ENCODE data around the gene TRIM74.
"Not testable (repeated sequence)": the region's sequence is repeated elsewhere in the genome, so short reads cannot be mapped to it uniquely, and the experiment has no call there.

TRIM74 gene

GRCh38 chr7:72968980-72969516, at the start of gene TRIM74:
TSS of gene TRIM74 (minus strand) at chr7:72969466. CDS start at chr7:72966157, 3,309 bp downstream.
- H3K4me3 ChIP-seq (ENCODE audit: insufficient read depth, low read length, poor library complexity, severe bottlenecking); H3K27me3 ChIP-seq (ENCODE audit: low read length); H3K79me2 ChIP-seq (ENCODE audit: insufficient read depth, low read length); H3K9me3 ChIP-seq (ENCODE audit: insufficient read depth, low read length); H3K9me2 ChIP-seq (replicated peaks; ENCODE audit: insufficient read depth, low read length); H3F3A ChIP-seq (ENCODE audit: insufficient read depth); H3K27ac ChIP-seq (ENCODE audit: low read depth, low read length); H3K4me2 ChIP-seq (ENCODE audit: low read depth, low read length, poor library complexity, severe bottlenecking); H3K36me3 ChIP-seq (ENCODE audit: low read length); H4K20me1 ChIP-seq (ENCODE audit: low read depth, low read length); H3K9ac ChIP-seq (ENCODE audit: low read length); H2AFZ ChIP-seq (ENCODE audit: low read depth, low read length, severe bottlenecking): not testable (repeated sequence)

- not testable (repeated sequence) for H4K20me1 ChIP-seq (ENCODE audit: low read depth, low read length); H3K27me3 ChIP-seq (ENCODE audit: low read length); H2AFZ ChIP-seq (ENCODE audit: low read depth, low read length, severe bottlenecking); H3K9me2 ChIP-seq (replicated peaks; ENCODE audit: insufficient read depth, low read length); H3F3A ChIP-seq (ENCODE audit: insufficient read depth); H3K36me3 ChIP-seq (ENCODE audit: low read length); H3K79me2 ChIP-seq (ENCODE audit: insufficient read depth, low read length); H3K9me3 ChIP-seq (ENCODE audit: insufficient read depth, low read length)
- peak overlapping the region; percentile 57; the same call in 1 of the 2 replicates for H3K27ac ChIP-seq (ENCODE audit: low read depth, low read length)
- H3K4me3 ChIP-seq (ENCODE audit: insufficient read depth, low read length, poor library complexity, severe bottlenecking) = peak overlapping the region; percentile 65
- H3K4me2 ChIP-seq (ENCODE audit: low read depth, low read length, poor library complexity, severe bottlenecking) = peak overlapping the region; percentile 87
- peak overlapping the region; percentile 68 for H3K9ac ChIP-seq (ENCODE audit: low read length)
Measured at GRCh38 chr7:73006491-73006890, 37.2 kb upstream of the TRIM74 start.

DNA sequence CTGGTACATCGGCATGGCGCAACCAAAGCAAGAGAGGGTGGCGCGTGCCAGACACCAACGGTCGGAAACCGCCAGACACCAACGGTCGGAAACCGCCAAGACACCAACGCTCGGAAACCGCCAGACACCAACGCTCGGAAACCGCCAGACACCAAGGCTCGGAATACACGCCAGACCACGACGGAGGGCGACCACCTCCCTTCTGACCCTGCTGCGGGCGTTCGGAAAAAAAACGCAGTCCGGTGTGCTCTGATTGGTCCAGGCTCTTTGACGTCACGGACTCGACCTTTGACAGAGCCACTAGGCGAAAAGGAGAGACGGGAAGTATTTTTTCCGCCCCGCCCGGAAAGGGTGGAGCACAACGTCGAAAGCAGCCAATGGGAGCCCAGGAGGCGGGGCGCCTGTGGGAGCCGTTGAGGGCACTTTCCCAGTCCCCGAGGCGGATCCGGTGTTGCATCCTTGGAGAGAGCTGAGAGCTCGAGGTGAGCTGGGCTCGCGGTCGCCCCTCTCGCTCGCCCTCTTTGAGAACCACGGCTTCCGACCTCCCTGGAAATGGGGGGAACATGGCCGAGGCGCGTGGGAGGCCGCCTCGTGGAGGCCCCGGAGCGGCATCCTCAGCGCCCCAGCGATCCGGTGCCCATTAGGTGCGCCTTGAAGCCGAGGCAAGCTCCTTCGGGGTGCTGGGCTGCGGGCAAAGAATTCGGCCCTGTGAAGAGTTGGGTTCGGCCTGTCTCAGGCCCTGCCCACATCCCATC, 36.6 kb upstream of the TRIM74 start:
- H3K9me3 ChIP-seq (ENCODE audit: insufficient read depth, low read length); H3K9me2 ChIP-seq (replicated peaks; ENCODE audit: insufficient read depth, low read length); H2AFZ ChIP-seq (ENCODE audit: low read depth, low read length, severe bottlenecking); H3K36me3 ChIP-seq (ENCODE audit: low read length); H3F3A ChIP-seq (ENCODE audit: insufficient read depth); H3K79me2 ChIP-seq (ENCODE audit: insufficient read depth, low read length); H3K27me3 ChIP-seq (ENCODE audit: low read length); H4K20me1 ChIP-seq (ENCODE audit: low read depth, low read length): not testable (repeated sequence)
- peak overlapping the region; percentile 82 for H3K27ac ChIP-seq (ENCODE audit: low read depth, low read length)
- H3K9ac ChIP-seq (ENCODE audit: low read length) = peak overlapping the region; percentile 68
- H3K4me3 ChIP-seq (ENCODE audit: insufficient read depth, low read length, poor library complexity, severe bottlenecking) = peak overlapping the region; percentile 58
- peak overlapping the region; percentile 30 for H3K4me2 ChIP-seq (ENCODE audit: low read depth, low read length, poor library complexity, severe bottlenecking)

DNA sequence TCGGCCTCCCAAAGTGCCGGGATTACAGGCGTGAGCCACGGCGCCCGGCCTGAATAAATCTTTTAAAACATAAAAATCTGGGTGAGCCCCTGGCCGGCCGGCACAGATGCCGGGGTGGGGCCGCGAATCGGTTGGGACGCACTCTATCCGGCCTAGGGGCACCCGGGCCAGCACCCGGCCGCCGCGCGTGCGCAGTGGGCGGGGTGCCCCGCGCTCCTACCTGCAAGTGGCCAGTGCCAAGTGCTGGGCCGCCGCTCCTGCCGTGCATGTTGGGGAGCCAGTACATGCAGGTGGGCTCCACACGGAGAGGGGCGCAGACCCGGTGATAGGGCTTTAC, 36.1 kb upstream of the TRIM74 start:
- not testable (repeated sequence) for H3K9me3 ChIP-seq (ENCODE audit: insufficient read depth, low read length); H3K79me2 ChIP-seq (ENCODE audit: insufficient read depth, low read length); H3K27me3 ChIP-seq (ENCODE audit: low read length); H3K9me2 ChIP-seq (replicated peaks; ENCODE audit: insufficient read depth, low read length); H3F3A ChIP-seq (ENCODE audit: insufficient read depth); H3K36me3 ChIP-seq (ENCODE audit: low read length); H2AFZ ChIP-seq (ENCODE audit: low read depth, low read length, severe bottlenecking); H4K20me1 ChIP-seq (ENCODE audit: low read depth, low read length)
- Histone ChIP-seq H3K27ac (ENCODE audit: low read depth, low read length) (peak overlapping the region; percentile 82), H3K9ac (ENCODE audit: low read length) (peak overlapping the region; percentile 68), H3K4me3 (ENCODE audit: insufficient read depth, low read length, poor library complexity, severe bottlenecking) (peak overlapping the region; percentile 58), H3K4me2 (ENCODE audit: low read depth, low read length, poor library complexity, severe bottlenecking) (peak overlapping the region; percentile 30)

DNA sequence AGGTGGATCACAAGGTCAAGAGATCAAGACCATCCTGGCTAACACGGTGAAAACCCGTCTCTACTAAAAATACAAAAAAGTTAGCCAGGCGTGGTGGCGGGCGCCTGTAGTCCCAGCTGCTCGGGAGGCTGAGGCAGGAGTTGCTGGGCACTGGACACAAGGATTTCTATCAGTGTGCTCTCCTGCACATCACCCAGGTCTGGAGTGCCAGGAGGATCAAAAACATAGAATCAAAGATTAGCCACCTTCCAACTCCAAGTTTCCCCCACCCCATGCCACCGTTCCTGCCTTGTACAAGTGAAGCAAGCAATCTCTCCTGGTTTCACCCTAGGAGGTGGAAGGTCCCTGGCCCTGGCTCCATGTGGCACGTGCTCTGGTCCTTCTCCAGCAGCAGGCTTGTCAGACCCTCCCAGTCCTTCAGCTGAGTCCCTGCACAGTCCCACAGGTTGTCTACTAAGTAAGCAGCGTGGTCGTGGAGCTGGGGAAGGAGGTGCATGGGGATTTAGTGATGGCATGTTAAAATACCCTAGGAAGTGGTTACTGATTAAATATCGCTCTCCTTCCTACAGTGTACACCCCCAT, 28.7 kb upstream of the TRIM74 start:
- H3F3A ChIP-seq (ENCODE audit: insufficient read depth); H3K9me3 ChIP-seq (ENCODE audit: insufficient read depth, low read length); H3K36me3 ChIP-seq (ENCODE audit: low read length); H3K4me3 ChIP-seq (ENCODE audit: insufficient read depth, low read length, poor library complexity, severe bottlenecking); H3K9me2 ChIP-seq (replicated peaks; ENCODE audit: insufficient read depth, low read length); H3K27me3 ChIP-seq (ENCODE audit: low read length); H2AFZ ChIP-seq (ENCODE audit: low read depth, low read length, severe bottlenecking); H3K9ac ChIP-seq (ENCODE audit: low read length); H3K27ac ChIP-seq (ENCODE audit: low read depth, low read length); H4K20me1 ChIP-seq (ENCODE audit: low read depth, low read length); H3K4me2 ChIP-seq (ENCODE audit: low read depth, low read length, poor library complexity, severe bottlenecking); H3K79me2 ChIP-seq (ENCODE audit: insufficient read depth, low read length): not testable (repeated sequence)

DNA sequence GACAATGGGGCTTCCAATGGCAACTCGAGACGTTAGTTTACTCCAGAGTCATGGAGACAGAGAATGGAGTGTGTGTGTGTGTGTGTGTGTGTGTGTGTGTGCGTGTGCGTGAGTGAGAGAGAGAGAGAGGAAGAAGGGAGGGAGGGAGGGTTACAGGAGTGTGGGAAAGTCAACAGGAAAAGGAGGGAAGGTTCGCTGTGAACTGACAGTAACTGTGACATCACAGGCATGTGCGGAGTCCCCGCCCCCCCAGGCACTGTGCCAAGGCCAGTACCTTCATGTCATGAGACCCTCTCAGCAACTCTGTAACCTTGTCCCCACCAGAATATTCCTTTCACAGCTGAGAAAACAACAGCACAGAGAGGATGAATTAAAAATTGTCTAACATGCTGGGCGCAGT, 28.2 kb upstream of the TRIM74 start:
- H3K9me2 ChIP-seq (replicated peaks; ENCODE audit: insufficient read depth, low read length); H3K9ac ChIP-seq (ENCODE audit: low read length); H3K36me3 ChIP-seq (ENCODE audit: low read length); H3K4me3 ChIP-seq (ENCODE audit: insufficient read depth, low read length, poor library complexity, severe bottlenecking); H3K9me3 ChIP-seq (ENCODE audit: insufficient read depth, low read length); H3K4me2 ChIP-seq (ENCODE audit: low read depth, low read length, poor library complexity, severe bottlenecking); H2AFZ ChIP-seq (ENCODE audit: low read depth, low read length, severe bottlenecking); H4K20me1 ChIP-seq (ENCODE audit: low read depth, low read length); H3K27me3 ChIP-seq (ENCODE audit: low read length); H3K79me2 ChIP-seq (ENCODE audit: insufficient read depth, low read length); H3F3A ChIP-seq (ENCODE audit: insufficient read depth); H3K27ac ChIP-seq (ENCODE audit: low read depth, low read length): not testable (repeated sequence)

GRCh38 chr7:72995484-72995883, 26.2 kb upstream of the TRIM74 start:
- not testable (repeated sequence) for H3K27me3 ChIP-seq (ENCODE audit: low read length); H3K9me3 ChIP-seq (ENCODE audit: insufficient read depth, low read length); H2AFZ ChIP-seq (ENCODE audit: low read depth, low read length, severe bottlenecking); H3K36me3 ChIP-seq (ENCODE audit: low read length); H3K79me2 ChIP-seq (ENCODE audit: insufficient read depth, low read length); H3K9me2 ChIP-seq (replicated peaks; ENCODE audit: insufficient read depth, low read length); H3K4me3 ChIP-seq (ENCODE audit: insufficient read depth, low read length, poor library complexity, severe bottlenecking); H3F3A ChIP-seq (ENCODE audit: insufficient read depth); H3K9ac ChIP-seq (ENCODE audit: low read length); H3K27ac ChIP-seq (ENCODE audit: low read depth, low read length); H4K20me1 ChIP-seq (ENCODE audit: low read depth, low read length); H3K4me2 ChIP-seq (ENCODE audit: low read depth, low read length, poor library complexity, severe bottlenecking)

GRCh38 chr7:72990146-72990913, 21.1 kb upstream of the TRIM74 start:
- not testable (repeated sequence) for H3K4me2 ChIP-seq (ENCODE audit: low read depth, low read length, poor library complexity, severe bottlenecking); H3K4me3 ChIP-seq (ENCODE audit: insufficient read depth, low read length, poor library complexity, severe bottlenecking); H2AFZ ChIP-seq (ENCODE audit: low read depth, low read length, severe bottlenecking); H3K9me2 ChIP-seq (replicated peaks; ENCODE audit: insufficient read depth, low read length); H3F3A ChIP-seq (ENCODE audit: insufficient read depth); H4K20me1 ChIP-seq (ENCODE audit: low read depth, low read length); H3K27ac ChIP-seq (ENCODE audit: low read depth, low read length); H3K36me3 ChIP-seq (ENCODE audit: low read length); H3K79me2 ChIP-seq (ENCODE audit: insufficient read depth, low read length); H3K9ac ChIP-seq (ENCODE audit: low read length); H3K9me3 ChIP-seq (ENCODE audit: insufficient read depth, low read length); H3K27me3 ChIP-seq (ENCODE audit: low read length)
